GM21529 (cell line): Measurements from ENCODE around the gene ULK3.

ENCODE experiments used
- ATAC-seq: cut with Tn5 transposase; IDR thresholded peaks from one replicate; pipeline ENCODE4 v1.9.1; 2021; ENCODE audit not compliant: unreplicated experiment

The ULK3 gene

DNA sequence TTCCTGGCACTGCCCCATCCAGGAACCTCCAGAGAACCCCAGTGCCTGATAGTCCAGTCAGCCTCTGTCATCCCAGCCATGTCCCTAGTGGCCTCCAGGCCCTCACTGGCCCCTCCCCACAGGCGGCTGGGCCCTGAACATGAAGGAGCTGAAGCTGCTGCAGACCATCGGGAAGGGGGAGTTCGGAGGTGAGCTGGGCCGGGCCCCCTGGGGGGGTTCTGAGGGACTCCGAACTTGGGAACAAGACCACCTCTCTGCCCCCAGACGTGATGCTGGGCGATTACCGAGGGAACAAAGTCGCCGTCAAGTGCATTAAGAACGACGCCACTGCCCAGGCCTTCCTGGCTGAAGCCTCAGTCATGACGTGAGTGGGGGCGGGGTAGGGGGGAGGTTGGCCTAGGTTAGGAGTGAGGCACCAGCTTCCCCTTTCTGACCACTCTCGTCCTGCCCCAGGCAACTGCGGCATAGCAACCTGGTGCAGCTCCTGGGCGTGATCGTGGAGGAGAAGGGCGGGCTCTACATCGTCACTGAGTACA is 42.3 kb downstream of the ULK3 start:
- ATAC-seq = no peak

DNA sequence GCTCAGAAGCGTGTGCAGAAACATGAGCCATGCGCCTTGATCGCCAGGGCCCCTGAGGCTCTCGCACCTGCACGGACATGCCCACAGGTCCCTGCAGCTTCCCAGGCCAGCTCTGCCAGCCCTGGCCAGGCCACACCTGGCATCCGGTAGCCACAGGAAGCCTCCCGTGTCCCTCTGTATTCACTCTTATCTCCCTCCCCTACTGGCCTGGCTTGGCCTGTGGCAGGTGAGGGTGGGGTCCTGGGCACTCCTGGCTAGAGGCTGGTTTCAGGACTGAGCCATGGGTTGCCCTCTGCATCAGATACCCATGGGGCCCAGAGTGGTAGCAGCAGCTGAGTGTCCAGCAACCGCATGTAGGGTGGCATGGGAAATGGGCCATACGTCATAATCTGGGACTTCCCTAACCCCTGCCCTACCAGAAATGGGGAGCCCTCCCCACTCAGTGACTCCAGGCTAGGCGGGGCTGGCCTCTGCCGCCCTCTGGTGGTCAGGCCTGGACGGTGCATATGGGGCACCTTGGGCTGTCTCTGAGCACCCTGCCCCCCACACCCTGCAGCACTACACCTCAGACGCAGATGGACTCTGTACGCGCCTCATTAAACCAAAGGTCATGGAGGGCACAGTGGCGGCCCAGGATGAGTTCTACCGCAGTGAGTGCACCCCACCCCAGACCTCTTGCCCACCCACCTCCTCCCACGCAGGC is 42.9 kb downstream of the ULK3 start:
- ATAC-seq = peak; percentile 72

DNA sequence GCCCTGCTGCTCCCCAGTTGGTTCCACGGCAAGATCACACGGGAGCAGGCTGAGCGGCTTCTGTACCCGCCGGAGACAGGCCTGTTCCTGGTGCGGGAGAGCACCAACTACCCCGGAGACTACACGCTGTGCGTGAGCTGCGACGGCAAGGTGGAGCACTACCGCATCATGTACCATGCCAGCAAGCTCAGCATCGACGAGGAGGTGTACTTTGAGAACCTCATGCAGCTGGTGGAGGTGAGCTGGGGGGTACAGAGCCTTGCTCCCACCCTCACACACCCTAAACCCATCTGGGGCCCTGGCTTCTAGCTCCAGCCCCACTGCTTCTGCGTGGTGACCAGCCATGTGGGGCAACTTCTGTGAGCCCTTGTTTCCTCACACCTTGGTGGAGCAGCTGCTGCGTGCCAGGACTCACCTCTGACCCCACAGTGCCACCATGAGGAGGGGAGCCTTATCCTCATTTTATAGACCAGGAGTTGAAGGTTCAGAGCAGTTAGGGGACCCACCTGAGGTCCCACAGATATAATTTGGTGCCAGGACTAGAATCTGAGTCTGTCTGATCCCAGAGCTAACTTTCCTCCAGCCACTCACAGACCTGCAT is 43.6 kb downstream of the ULK3 start:
- no peak for ATAC-seq

DNA sequence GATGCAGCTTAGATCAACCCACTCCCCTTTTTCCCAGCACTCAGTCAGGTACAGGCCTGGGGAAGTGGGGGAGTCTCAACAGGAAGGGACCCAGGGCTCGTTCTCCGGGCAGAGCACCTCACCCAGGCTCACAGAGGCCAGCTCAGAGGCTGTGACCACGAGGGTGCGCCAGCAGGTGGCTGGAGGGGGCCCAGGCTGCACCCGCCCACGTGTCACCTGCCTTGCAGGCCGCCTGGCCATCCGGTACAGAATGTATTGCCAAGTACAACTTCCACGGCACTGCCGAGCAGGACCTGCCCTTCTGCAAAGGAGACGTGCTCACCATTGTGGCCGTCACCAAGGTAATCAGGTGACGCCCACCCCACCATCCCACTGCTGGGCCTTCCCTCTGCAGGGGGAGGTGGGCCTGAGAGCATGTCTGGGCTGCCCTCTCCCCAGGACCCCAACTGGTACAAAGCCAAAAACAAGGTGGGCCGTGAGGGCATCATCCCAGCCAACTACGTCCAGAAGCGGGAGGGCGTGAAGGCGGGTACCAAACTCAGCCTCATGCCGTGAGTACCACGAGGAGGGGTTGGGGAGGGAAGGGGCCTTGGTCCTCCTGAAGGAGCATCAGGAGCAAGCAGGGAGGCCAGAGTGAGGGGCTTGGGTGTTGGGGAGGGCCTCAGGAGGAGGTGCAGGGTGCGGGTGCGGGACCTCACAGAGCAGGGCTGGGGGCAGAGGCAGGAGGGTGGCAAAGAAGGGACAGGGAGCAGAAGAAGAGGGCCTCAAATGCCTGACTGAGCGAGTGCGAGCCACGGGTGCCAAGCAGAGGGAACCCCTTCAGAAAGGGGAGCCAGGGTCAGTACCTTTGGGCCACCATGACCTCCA is 44.3 kb downstream of the ULK3 start:
- peak; percentile 47 for ATAC-seq

DNA sequence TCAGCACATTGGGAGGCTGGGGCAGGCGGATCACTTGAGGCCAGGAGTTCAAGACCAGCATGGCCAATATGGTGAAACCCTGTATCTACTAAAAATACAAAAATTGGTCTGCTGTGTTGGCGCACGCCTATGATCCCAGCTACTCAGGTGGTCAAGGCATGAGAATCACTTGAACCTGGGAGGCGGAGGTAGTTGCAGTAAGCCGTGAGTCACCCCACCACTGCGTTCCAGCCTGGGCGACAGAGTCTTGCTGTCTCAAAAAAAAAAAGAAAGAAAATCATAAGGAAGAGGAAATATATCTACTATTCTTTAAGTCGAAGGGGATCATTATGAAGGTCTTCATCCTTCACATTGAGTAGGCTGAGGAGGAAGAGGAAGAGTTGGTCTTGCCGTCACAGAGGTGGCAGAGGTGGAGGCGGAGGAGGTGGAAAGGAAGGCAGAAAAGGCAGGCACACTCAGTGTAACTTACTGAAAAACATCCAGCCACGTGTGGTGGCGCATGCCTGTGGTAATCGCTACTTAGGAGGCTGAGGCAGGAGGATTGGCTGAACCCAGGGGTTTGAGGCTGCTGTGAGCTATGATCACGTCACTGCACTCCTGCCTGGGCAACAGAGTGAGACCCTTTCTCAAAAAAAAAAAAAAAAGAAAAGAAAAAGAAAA is 46.9 kb downstream of the ULK3 start:
- no peak for ATAC-seq

DNA sequence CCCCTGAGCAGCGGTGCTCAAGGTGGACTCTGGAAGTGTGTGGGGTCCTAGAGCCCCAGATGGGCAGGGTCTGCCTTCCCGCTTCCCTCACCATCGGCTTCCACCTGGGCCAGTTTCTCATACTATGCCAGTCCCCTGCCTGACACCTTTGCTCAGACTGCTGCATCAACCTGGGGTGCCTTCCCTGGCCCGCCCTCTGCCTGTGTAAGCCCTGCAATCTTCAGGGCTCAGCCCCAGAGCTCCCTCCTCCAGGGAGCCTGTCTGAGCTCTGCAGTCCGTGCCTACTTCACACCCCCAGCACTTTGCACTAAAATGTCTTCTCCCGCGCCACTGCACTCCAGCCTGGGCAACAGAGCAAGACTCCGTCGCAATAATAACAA is 48.0 kb downstream of the ULK3 start:
- no peak for ATAC-seq

DNA sequence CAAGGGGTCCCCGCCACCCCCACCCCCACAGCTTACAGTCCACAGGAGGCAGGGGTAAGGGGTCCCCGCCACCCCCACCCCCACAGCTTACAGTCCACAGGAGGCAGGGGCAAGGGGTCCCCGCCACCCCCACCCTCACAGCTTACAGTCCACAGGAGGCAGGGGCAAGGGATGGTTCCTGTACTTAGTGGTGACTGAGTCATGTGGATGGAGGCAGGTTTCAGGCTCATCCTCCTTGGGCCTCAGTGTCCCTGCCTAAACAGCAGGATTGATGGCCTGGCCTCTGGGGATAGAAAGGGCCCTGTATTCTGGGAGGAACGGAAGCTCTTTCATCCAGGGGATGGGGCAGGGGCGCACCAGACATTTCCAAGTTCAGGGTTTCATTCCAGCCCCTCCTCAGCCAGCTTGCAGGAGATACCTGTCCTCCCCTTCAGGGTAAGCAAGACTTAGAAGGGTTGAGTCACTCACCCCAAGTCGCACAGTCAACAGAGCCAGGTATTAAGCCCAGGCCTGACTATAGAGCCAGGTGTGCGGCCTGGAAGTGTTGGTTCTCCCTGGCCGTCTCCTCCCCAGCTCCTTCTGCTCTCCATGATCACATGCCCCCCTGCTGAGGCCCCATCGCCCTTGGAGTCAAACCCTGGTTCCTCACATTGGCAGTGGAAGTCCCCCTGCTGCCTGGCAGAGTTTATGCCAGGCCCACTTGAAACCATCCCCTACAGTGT is 48.5 kb downstream of the ULK3 start:
- ATAC-seq = no peak

DNA sequence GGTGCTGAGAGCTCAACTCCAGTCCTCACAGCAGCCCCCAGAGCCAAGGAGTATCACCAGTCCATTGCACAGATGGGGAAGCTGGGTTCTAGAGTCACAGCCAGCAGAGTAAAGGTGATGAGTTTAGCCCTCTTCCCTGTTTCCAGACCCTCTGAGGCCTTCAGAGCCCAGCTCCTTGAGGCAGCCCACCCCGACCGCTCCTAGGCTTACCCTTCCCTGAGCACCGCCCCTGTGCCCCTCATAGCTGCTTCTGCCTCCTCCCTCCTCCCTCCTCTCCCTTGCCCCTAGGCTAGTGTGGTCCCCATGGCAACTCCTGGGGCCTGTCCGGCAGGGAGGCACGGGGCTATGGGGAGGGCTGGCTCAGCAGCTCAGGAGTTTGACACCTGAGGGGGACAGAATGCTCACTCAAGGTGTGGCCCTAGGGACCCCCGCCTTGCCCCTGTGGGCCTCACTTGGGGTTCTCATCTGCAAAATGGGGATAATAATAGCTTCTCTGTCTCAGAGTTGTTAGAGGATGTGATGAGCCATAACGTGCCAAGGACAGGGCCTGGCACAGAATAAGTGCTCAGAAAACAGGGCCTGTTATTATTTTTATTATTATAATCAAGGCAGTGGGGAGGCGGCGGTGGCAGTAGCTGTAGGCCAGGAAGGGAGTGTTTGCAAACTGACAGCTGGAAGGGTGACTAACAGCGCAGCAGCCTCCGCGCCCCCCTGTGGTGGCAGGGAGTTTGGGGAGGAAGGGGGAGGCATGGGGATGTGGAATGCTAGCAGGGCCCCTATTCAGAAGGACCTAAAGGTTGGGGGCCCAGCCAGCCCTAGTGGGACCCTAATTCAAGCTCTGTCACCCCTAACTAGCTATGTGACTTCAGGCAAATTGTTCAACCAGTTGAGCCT is 49.6 kb downstream of the ULK3 start:
- no peak for ATAC-seq

DNA sequence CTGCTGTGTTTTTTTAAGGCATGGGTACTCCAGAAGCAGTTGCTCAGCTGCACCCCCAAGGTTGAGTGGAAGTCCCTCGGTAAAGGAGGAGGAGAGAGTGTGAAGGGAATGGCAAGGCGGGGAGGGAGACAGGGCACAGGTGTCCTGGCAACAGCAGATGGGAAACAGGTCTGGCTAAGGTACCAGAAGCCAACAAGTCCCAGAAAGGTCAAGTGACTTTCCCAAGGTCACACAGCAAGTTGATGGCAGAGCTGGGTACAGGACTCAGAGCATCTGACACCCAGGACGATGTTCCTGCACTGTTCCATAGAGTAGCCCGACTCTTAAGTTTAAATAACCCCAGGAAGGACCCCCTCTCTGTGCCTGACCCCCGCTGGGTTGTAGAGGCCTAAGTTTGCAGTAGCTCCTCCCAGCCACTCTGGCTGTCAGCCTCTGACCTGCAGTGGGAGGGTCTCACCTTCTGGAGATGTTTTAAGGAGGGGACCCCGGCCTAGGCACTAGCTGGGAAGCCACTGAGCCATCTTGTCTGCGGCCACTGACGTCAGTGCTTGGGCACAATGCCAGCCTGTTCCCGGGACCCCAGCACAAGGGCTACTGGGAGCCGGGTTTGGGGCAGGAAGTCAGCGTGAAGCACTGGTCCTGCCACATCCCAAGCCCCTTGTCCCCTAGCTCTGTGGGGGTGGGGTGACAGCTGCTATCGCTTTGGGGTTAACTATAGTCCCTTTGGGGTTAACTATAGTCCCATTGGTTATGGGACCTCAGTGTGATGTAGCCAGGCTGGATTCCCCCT is 50.5 kb downstream of the ULK3 start:
- ATAC-seq = no peak

DNA sequence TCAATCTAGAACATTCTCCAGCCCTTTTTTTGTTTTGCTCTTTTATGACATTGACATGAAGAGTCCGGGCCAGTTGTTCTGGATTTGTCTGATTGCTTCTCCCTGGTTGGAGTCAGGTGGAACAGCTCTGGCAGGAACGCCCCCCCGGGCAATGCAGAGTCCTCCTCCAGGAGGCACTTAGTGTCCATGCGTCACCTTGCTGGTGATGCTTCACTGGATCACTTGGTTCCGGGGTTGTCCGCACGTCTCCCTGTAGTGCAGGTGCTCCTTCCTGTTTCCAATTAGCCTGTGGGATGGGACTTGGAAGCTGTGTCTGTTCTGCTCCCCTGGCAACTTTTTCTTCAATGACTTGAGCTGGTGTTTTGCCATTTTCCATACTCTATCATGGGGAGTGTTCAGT is 51.3 kb downstream of the ULK3 start:
- no peak for ATAC-seq

DNA sequence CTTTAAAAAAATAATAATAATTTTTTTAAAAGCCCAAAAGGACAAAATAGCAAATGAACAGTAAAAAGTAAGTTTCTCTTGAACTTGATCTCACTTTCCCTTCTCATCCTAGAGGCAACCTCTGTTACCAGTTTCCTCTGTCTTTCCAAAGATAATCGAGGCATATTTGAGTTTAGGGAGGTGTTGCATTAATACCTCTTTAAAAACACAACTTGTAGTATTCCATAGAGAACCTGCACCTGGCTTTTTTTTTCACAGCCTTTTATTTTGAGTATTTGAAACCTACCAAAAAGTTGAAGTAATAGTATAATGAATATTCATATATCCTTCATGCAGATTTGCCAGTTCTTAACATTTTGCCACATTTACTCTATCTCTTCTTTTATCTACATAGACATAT is 51.9 kb downstream of the ULK3 start:
- no peak for ATAC-seq

DNA sequence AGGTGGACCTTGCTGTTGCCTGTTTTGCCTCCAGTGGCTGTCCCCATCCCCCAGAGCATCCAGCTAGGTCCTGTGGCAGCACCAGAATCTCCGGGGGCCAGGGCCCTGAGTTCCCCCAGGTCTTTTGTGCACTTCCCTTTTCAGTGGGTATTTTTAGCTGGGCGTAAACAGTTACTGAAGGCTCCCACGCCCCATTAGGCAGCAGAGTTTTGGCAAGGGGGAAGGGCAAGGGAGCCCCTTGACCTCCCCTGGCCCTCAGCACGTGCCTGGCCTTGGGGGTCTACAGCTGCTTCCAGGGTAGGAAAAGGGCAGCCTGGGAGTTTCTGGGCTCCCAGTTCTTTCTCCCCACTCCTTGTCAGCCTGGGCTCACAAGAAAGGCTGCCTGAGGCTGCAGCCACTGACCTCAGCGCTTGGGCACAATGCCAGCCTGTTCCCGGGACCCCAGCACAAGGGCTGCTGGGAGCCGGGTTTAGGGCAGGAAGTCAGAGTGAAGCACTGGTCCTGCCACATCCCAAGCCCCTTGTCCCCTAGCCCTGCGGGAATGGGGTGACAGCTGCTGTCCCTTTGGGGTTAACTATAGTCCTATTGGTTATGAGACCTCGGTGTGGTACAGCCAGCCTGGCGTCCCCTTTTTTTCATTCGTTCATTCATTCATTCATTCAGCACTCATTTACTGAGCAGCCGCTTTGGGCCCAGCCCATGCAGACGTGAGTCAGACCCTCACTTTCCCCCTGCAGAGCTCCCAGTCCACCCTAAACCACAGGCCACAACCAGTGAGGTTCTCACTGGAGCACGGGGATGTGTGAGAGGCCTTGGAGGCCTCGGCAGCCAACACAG is 52.7 kb downstream of the ULK3 start:
- no peak for ATAC-seq

DNA sequence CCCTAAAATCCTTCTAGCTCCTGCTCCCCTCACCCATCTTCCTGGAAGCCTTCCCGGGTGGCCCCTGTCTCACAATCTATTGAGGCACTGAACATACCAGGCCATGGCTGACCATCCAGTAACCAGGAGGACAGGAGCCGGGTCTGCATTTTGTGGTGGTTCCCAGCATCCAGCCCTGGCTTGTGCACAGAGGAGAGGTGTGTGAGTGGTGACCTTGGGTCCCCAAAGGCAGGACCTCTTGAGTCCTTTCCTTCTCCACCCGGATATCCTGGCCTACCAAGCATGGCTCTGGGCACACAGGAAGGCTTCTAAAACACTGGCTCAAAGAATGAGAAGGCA is 53.2 kb downstream of the ULK3 start:
- ATAC-seq = no peak

DNA sequence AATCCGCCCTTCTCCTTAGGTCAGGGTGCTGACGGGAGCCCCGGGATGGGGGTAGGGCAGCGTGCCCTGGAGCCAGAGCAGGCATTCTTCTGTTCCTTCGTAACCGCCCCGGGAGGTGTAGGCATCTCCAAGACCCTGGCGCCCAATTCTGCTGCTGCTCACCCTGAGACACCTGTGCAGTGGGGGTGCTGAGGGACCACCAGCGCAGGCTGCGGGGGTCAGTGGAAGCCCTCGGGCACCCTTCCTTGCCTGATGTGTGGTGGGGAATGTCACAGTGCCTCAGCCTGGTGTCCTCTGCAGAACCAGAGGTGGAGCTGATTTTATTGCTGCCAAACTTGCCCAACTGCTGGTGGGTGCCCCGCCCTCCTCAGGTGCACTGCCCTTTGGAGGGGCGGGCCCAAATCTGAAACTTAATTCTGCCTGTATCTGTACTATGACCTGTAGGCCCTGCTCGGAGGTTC is 53.8 kb downstream of the ULK3 start:
- ATAC-seq = no peak

DNA sequence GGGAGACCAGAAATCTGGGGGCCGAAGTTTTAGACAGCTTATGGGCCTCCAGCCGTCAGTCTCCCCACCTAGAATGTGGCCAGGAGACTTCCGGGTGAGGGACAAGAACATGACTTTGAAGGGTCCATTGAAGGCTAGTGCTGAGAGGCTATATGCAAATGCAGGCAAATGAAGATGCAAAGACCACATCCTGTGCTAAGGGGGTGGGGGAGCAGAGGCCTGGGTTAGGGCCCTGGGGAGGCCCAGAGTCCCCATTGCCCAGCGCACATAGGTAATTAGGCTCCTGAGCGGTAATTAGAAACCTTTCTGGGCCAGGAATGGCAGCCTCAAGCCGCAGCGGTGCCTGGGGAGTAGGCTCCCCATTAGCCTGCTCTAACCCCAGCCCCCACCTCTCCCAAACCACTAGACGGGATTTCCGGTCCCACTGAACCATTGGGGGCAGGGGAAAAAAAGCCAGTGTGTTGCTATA is 54.2 kb downstream of the ULK3 start:
- ATAC-seq = peak; percentile 25

DNA sequence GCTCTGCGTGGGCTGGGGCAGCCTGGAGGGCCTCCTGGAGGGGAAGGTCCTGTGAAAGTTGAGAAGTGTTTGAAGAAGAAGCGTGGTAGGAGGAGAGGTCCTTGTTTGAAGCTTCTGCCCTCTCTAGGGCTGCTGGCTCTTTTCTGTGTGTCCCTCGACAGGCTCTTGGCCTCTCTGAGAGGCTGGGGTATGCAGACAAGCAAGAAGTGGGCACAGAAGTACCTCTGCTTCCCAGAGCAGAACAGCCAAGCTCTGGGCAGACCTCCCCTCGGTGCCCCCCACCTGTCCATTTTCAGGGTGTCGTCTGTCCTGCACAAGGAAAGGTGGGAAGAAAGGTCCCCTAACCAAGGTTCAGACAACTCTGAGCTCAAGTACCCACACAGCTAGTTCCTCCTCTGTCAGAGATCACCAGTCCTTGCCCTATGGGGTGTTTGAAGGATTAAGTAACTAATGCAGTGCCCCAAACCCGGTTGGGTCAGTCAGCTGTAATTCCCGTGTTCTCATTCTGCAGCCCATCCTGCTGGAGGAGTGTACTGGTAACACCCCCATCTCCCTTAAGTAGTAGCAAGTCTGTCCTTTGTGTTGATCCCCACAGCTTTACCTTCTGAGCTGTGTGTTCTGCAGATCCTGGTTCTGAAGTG is 54.8 kb downstream of the ULK3 start:
- no peak for ATAC-seq

DNA sequence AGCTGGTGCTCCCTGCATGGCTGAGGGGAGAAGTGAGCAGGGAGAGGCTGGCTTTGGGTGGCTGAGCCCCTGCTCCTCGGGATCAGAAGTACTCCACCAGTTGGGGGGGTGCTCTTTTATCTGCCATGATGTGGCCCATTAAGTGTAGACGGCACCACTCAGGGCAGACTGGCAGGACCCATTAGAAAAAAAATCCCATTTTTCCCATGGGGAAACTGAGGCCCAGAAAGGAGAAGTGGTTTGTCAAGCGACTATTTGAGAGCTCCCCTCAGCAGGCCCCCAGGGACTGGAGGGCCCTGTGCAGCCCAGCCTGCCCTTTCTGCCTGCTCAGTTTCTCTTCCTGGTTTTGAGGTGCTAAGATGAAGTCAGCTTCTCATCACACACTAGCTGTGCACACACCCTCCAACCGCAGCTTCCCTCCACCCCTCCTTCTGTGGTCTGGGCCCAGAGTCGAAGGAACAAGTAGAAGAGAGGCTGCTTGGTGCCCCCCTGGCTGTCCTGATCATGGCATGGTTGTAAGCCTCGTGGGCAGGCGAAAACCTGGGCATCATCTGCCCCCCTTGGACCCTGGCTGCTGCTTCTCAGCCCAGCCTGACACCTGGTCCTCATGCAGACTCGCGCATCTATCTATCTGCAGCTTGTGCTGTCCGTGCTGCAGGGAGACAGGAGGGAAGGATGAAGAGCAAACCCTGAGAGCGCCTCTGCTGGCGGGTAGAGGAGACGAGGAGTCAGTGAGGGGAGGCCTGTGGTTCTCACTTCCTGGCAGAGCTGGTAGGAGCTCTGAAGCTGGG is 55.5 kb downstream of the ULK3 start:
- peak; percentile 39 for ATAC-seq
